ENCODE results near the gene STK17A.

Gene STK17A

DNA sequence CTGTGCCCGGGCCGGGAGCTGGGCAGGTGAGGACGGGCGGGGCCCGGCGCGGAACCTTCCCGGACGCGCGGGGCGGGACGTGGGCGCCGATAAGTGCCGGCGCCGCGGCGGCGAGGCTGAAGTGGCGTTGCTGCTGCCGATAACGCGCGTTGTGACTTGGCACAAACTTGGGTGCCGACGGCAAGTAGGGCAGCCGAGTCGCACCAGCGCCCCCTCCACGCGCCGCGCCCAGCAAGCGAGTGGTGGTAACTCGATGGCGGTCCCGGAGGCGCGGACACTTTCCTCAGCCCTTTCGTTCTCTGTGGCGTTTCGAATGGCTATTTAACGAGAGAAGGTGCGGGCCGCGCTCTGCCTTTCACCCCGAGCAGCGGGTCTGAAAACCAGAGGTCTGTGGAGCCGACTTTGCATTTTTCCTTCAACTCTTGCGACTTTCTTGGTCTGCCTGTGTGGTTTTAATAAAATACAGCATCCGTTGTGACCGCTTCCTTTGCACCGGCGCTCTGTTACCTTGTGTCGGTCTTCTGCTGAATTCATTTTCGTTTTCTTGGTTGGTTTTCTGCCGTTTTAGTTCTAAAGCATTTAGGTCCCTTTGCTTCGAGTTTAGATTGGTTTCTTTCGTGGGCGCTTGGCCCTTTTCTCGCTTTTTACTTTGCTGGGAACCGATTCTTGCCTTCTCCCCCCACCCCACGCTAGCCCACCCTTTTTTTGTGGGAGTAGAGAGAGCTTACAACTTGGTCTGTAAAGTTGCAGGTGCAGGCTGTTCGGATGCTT lies 701 bp downstream of the STK17A start (continued):
- TF ChIP-seq AEBP2 (tag by site-specific recombination; IDR thresholded peaks at IDR 0.05; ENCODE audit: borderline replicate concordance) = no peak
- no peak for TF ChIP-seq ZNF391 (tag by site-specific recombination; IDR thresholded peaks at IDR 0.05; ENCODE audit: borderline replicate concordance, low read depth)
- no peak for TF ChIP-seq ZNF239 (tag by site-specific recombination; IDR thresholded peaks at IDR 0.05)
- TF ChIP-seq ZNF433 (tag by site-specific recombination; IDR thresholded peaks at IDR 0.05; ENCODE audit: low read depth) = no peak
- TF ChIP-seq ZNF776 (tag by site-specific recombination; IDR thresholded peaks at IDR 0.05; ENCODE audit: borderline replicate concordance) = no peak
- TF ChIP-seq ZNF692 (tag by site-specific recombination; IDR thresholded peaks at IDR 0.05) = peak; percentile 55; the same call in 1 of the 2 replicates
- TF ChIP-seq ZBTB6 (tag by site-specific recombination; IDR thresholded peaks at IDR 0.05) = no peak
- TF ChIP-seq KLF10 (tag by site-specific recombination; IDR thresholded peaks at IDR 0.05) = no peak; the same call in 1 of the 2 replicates
- no peak for TF ChIP-seq ZNF155 (tag by site-specific recombination; IDR thresholded peaks at IDR 0.05)
- 0 out of 2 replicates have a peak, but pooled peaks have one; percentile 33 for TF ChIP-seq ZBTB11 (tag by site-specific recombination; conservative IDR thresholded peaks at IDR 0.05; ENCODE audit: low read depth)
- TF ChIP-seq PRDM6 (tag by site-specific recombination; IDR thresholded peaks at IDR 0.05) = no peak
- no peak for TF ChIP-seq ZNF830 (tag by site-specific recombination; IDR thresholded peaks at IDR 0.05; ENCODE audit: low read depth)
- TF ChIP-seq TCF7L2 (IDR thresholded peaks at IDR 0.05; ENCODE audit: borderline replicate concordance, low read depth, low read length) = no peak
- TF ChIP-seq, protein P1, sequence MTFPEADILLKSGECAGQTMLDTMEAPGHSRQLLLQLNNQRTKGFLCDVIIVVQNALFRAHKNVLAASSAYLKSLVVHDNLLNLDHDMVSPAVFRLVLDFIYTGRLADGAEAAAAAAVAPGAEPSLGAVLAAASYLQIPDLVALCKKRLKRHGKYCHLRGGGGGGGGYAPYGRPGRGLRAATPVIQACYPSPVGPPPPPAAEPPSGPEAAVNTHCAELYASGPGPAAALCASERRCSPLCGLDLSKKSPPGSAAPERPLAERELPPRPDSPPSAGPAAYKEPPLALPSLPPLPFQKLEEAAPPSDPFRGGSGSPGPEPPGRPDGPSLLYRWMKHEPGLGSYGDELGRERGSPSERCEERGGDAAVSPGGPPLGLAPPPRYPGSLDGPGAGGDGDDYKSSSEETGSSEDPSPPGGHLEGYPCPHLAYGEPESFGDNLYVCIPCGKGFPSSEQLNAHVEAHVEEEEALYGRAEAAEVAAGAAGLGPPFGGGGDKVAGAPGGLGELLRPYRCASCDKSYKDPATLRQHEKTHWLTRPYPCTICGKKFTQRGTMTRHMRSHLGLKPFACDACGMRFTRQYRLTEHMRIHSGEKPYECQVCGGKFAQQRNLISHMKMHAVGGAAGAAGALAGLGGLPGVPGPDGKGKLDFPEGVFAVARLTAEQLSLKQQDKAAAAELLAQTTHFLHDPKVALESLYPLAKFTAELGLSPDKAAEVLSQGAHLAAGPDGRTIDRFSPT (tag by site-specific recombination; IDR thresholded peaks at IDR 0.05) = peak; percentile 37; the same call in 1 of the 2 replicates
- TF ChIP-seq, protein P2, sequence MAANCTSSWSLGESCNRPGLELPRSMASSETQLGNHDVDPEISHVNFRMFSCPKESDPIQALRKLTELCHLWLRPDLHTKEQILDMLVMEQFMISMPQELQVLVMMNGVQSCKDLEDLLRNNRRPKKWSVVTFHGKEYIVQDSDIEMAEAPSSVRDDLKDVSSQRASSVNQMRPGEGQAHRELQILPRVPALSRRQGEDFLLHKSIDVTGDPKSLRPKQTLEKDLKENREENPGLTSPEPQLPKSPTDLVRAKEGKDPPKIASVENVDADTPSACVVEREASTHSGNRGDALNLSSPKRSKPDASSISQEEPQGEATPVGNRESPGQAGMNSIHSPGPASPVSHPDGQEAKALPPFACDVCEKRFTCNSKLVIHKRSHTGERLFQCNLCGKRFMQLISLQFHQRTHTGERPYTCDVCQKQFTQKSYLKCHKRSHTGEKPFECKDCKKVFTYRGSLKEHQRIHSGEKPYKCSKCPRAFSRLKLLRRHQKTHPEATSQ (tag by site-specific recombination; IDR thresholded peaks at IDR 0.05) = no peak
